Heart left ventricle (tissue), 16 donors: ENCODE data around the gene TBL1XR1. TPM values are rescaled to one million over a fixed set of nuclear protein-coding genes. Genes with fewer than 3 reads are reported as not detected.

Source experiments
- ATAC-seq, 4 donors: fragments of 200-7000 bp; cut with Tn5 transposase; one replicate each; pipeline ENCODE4 v1.9.1; 2020 to 2022; ENCODE audit warnings: moderate library complexity in 4 of 4, mild to moderate bottlenecking in 3 of 4, moderate number of reproducible peaks in 1 of 4
- DNase-seq, 5 donors: peaks; one replicate each; pipeline ENCODE4 v3.0.0-alpha.2; 2020
- H3K27ac ChIP-seq, 12 donors: fragments of 200-600 bp; sonication (generic) in 4 of 12; one replicate each; pipeline versions ENCODE4 v1.5.0 to v1.8.0; 2016 to 2022; ENCODE audit warnings: mild to moderate bottlenecking in 2 of 12
- H3K27me3 ChIP-seq, 9 donors: fragments of 200-600 bp; sonication (generic) in 2 of 9; one replicate each; pipeline versions ENCODE4 v1.5.1 to v1.8.0; 2016 to 2022; ENCODE audit warnings: mild to moderate bottlenecking in 3 of 9
- H3K36me3 ChIP-seq, 9 donors: fragments of 200-600 bp; sonication (generic) in 2 of 9; one replicate each; pipeline versions ENCODE4 v1.5.0 to v1.8.0; 2018 to 2022; ENCODE audit warnings: mild to moderate bottlenecking in 2 of 9
- H3K4me1 ChIP-seq, 12 donors: fragments of 200-600 bp; sonication (generic) in 4 of 12; one replicate each; pipeline versions ENCODE4 v1.5.0 to v1.8.0; 2016 to 2022; ENCODE audit warnings: mild to moderate bottlenecking in 3 of 12
- H3K4me3 ChIP-seq, 12 donors: fragments of 200-600 bp; sonication (generic) in 4 of 12; one replicate each; pipeline versions ENCODE4 v1.5.0 to v1.8.0; 2017 to 2022; ENCODE audit warnings: mild to moderate bottlenecking in 9 of 12, moderate library complexity in 4 of 12
- H3K9me3 ChIP-seq, 12 donors: fragments of 200-600 bp; sonication (generic) in 4 of 12; one replicate each; pipeline versions ENCODE4 v1.5.0 to v1.8.0; 2016 to 2022; ENCODE audit warnings: mild to moderate bottlenecking in 1 of 12
- CTCF ChIP-seq, 12 donors: fragments of 200-600 bp; sonication (generic) in 4 of 12; IDR thresholded peaks; one replicate each; pipeline versions ENCODE4 v1.5.0 to v1.8.0; 2018 to 2022; ENCODE audit warnings: antibody characterized with exemption in 12 of 12, mild to moderate bottlenecking in 5 of 12
- POLR2A ChIP-seq, 2 donors: fragments of 450-650 bp; IDR thresholded peaks; one replicate each; pipeline ENCODE4 v1.6.1; 2017; ENCODE audit warnings: antibody characterized with exemption in 2 of 2, mild to moderate bottlenecking in 2 of 2, moderate library complexity in 2 of 2
- WGBS, 4 donors: extraction: QIAGEN DNeasy Blood & Tissue Kit in 2 of 4; methylation state at CpG; one replicate each; pipeline versions ENCODE4 v1.1.5 to v1.1.7; 2013 to 2018; 5-methylcytosine and 5-hydroxymethylcytosine counted together
- intact Hi-C, 10 donors: fragments of 100-400 bp; cut with DNase I; formaldehyde crosslinking; loops; one replicate each; pipeline versions ENCODE4 v1.11.1 to v1.14.2; 2022
- polyA plus RNA-seq, 2 donors: library from polyadenylated mRNA; stranded (reverse); fragments of 200-250 nt; gene quantifications; one replicate each; pipeline ENCODE4 v1.2.3, GENCODE V29; 2013
- total RNA-seq, 9 donors: library from RNA; depleted of rRNA in 2 of 9; stranded (reverse); fragments of >200 nt in 2 of 9; fragmentation: NEBNext Ultra II Directional in 3 of 9; extraction: Animal tissue kit (Norgen Biotek cat#: 25700) in 3 of 9; gene quantifications; one replicate each; pipeline versions ENCODE4 v1.1.0 to v1.2.4, GENCODE V29; 2016 to 2023
- donor health status: ischemic (EF 13 %, LVEDD 7.1; RV severe dilation, severe dysfunction).
- donor health status: healthy with polysubstance abuse.
- donor health status: DM: no; HTN: yes; CAD: no.
- donor health status: DM: no; HTN: no; CAD: no.
- donor health status: ischemic (EF 25% LVEDD 6.9; RV normal size, moderate dysfunction).
- donor health status: ischemic (EF 25% LVEDD 5.7; RV mildly dilated, moderate dysfunction).
- donor health status: healthy.
- donor health status: DM: yes; HTN: yes; CAD: no.
- donor health status: ischemic (EF 35%, LVEDD 5.7; RV mildly dilated, moderate dysfunction).
- donor health status: nonischemic (EF 11% LVEDD 7.7; RV severe dilation, severe dysfunction).
- donor health status: DM: yes; HTN: yes; CAD: no.
- donor health status: PGD.
- donor health status: ischemic (EF 29% LVEDD 5.4; RV normal size, mild dysfunction).
- donor health status: nonischemic (EF 23%, LVEDD 6.1; RV moderate dilation, normal function).

The TBL1XR1 gene
- total and polyA plus RNA-seq, 11 donors = 24.0 to 176 (median 119) TPM

- Histone ChIP-seq H3K27ac (no peak overlapping the region), H3K4me1 (peaks cover 0 to 56% (median 30%) of the 10 kb centered on the region in 12 donors), H3K4me3 (no peak overlapping the region), H3K27me3 (no peaks in the 10 kb centered on the region), H3K9me3 (no peaks in the 10 kb centered on the region), H3K36me3 (no peaks in the 10 kb centered on the region)
- TF ChIP-seq CTCF (IDR thresholded peaks at IDR 0.05) (no peak), POLR2A (IDR thresholded peaks at IDR 0.05) (no peak)
- intact Hi-C loops = loop anchor here in 1 of 10 donors (10.0 kb wide), 1 partner anchor 63 kb away; the partner anchor contains the start of gene TBL1XR1
- 71 to 75% (median 73%) methylated on average over 6 of the region's 6 CpGs for WGBS, 4 donors
- no peak for DNase-seq
- ATAC-seq = no peak
Measured at GRCh38 chr3:177131927-177132636, 65.2 kb downstream of the TBL1XR1 start.

- no peaks in the 10 kb centered on the region for H3K27me3 ChIP-seq
- intact Hi-C loops = loop anchor here in 3 of 10 donors (5.0 to 10.0 kb wide), 4 partner anchors 62 to 365 kb away; partner anchors contain the start of gene TBL1XR1 (in 1 of the 3)
- TF ChIP-seq POLR2A (IDR thresholded peaks at IDR 0.05) (no peak), CTCF (IDR thresholded peaks at IDR 0.05) (no peak)
- H3K9me3 ChIP-seq = no peaks in the 10 kb centered on the region
- 81 to 89% (median 84%) methylated on average over 2 of the region's 2 CpGs for WGBS, 4 donors
- no peak overlapping the region for H3K4me3 ChIP-seq
- H3K27ac ChIP-seq = peak overlapping the region in 1 of 12 donors; percentile 24
- no peaks in the 10 kb centered on the region for H3K36me3 ChIP-seq
- DNase-seq (no peak), ATAC-seq (no peak)
- peaks cover 0 to 65% (median 41%) of the 10 kb centered on the region in 12 donors for H3K4me1 ChIP-seq
Measured at GRCh38 chr3:177127008-177127407, 70.3 kb downstream of the TBL1XR1 start.

- ATAC-seq = peak; percentile 53 to 88 (median 76)
- Histone ChIP-seq H3K27me3 (no peaks in the 10 kb centered on the region), H3K9me3 (no peaks in the 10 kb centered on the region), H3K4me3 (no peak overlapping the region), H3K27ac (peak overlapping the region in 7 of 12 donors; percentile 2 to 29 (median 24)), H3K36me3 (no peaks in the 10 kb centered on the region), H3K4me1 (peaks cover 0 to 66% (median 44%) of the 10 kb centered on the region in 12 donors)
- intact Hi-C loops = loop anchor here in 3 of 10 donors (5.0 to 10.0 kb wide), 4 partner anchors 61 to 366 kb away; partner anchors contain the start of gene TBL1XR1 (in 1 of the 3)
- 45 to 48% (median 47%) methylated on average over 3 of the region's 3 CpGs for WGBS, 4 donors
- TF ChIP-seq POLR2A (IDR thresholded peaks at IDR 0.05) (no peak), CTCF (IDR thresholded peaks at IDR 0.05) (no peak)
- DNase-seq = no peak
Measured at GRCh38 chr3:177126015-177126773, 71.1 kb downstream of the TBL1XR1 start.

- Histone ChIP-seq H3K36me3 (no peaks in the 10 kb centered on the region), H3K4me3 (no peak overlapping the region), H3K27ac (peak overlapping the region in 2 of 12 donors; percentile 12 to 24), H3K27me3 (no peaks in the 10 kb centered on the region), H3K9me3 (no peaks in the 10 kb centered on the region), H3K4me1 (peaks cover 0 to 73% (median 48%) of the 10 kb centered on the region in 12 donors)
- DNase-seq = no peak
- TF ChIP-seq CTCF (IDR thresholded peaks at IDR 0.05) (no peak), POLR2A (IDR thresholded peaks at IDR 0.05) (no peak)
- 82 to 87% (median 85%) methylated on average over 1 of the region's 1 CpG for WGBS, 4 donors
- no peak for ATAC-seq
- intact Hi-C loops = loop anchor here in 3 of 10 donors (5.0 to 10.0 kb wide), 4 partner anchors 60 to 367 kb away; partner anchors contain the start of gene TBL1XR1 (in 1 of the 3)
Measured at GRCh38 chr3:177124882-177125281, 72.4 kb downstream of the TBL1XR1 start.
